Transverse colon (tissue), 3 donors: ENCODE measurements around the gene MAGI1.

Experiments
- POLR2A ChIP-seq: fragments of 450-650 bp; IDR thresholded peaks from one replicate; pipeline ENCODE4 v1.6.1; 2016; ENCODE audit warnings: antibody characterized with exemption, mild to moderate bottlenecking, moderate library complexity
- TF ChIP-seq, protein P1 (sequence below), 5 experiments: fragments of 200-600 bp in 3 of 5; fragments of 450-650 bp in 2 of 5; sonication (generic) in 3 of 5; IDR thresholded peaks; 1 replicate in 2 of 5; 2 replicates in 3 of 5; pipeline ENCODE4 v1.5.1; 2016 to 2017; ENCODE audit warnings: antibody characterized with exemption in 5 of 5, inconsistent platforms in 3 of 5, mild to moderate bottlenecking in 2 of 5, moderate library complexity in 1 of 5

DNA sequence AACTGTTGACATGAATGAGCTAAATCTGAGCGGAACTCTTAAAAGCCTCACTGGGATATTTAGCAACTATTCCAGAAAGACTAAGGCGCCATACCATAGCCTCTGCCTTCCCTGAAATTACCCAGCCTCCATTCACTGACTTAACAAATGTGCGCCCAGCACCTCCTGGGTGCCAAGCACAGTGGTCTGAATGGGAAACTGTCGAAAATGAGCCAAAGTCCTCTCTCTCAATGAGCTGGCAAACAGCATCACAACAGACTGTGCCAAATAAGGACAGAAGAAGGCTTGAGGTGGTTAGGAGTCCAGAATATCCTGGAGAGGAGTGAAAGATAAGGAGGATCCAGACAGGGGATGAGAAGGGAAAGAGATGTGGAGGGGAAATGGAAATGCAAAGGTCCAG lies 332.4 kb downstream of the MAGI1 start:
- TF ChIP-seq, protein P1, sequence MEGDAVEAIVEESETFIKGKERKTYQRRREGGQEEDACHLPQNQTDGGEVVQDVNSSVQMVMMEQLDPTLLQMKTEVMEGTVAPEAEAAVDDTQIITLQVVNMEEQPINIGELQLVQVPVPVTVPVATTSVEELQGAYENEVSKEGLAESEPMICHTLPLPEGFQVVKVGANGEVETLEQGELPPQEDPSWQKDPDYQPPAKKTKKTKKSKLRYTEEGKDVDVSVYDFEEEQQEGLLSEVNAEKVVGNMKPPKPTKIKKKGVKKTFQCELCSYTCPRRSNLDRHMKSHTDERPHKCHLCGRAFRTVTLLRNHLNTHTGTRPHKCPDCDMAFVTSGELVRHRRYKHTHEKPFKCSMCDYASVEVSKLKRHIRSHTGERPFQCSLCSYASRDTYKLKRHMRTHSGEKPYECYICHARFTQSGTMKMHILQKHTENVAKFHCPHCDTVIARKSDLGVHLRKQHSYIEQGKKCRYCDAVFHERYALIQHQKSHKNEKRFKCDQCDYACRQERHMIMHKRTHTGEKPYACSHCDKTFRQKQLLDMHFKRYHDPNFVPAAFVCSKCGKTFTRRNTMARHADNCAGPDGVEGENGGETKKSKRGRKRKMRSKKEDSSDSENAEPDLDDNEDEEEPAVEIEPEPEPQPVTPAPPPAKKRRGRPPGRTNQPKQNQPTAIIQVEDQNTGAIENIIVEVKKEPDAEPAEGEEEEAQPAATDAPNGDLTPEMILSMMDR (IDR thresholded peaks at IDR 0.05): no peak
- TF ChIP-seq POLR2A: no peak
